Peyer's patch (tissue), 4 donors: Measurements from ENCODE around the gene TMEM9B.

Experiments
- CTCF ChIP-seq, 6 experiments: fragments of 450-650 bp in 4 of 6; fragments of 200-600 bp in 2 of 6; sonication (generic) in 1 of 6; IDR thresholded peaks; one replicate each; pipeline ENCODE4 v1.5.1; 2017 to 2019; ENCODE audit warnings: antibody characterized with exemption in 6 of 6, mild to moderate bottlenecking in 3 of 6, moderate library complexity in 1 of 6
- POLR2A ChIP-seq, 2 donors: fragments of 450-650 bp; IDR thresholded peaks; one replicate each; pipeline ENCODE4 v1.5.1; 2017; ENCODE audit warnings: antibody characterized with exemption in 2 of 2, mild to moderate bottlenecking in 2 of 2, moderate library complexity in 2 of 2

- no peak for TF ChIP-seq CTCF (IDR thresholded peaks at IDR 0.05)
- TF ChIP-seq POLR2A (IDR thresholded peaks at IDR 0.05): no peak
Observed at GRCh38 chr11:8937159-8937558, 27.1 kb downstream of the TMEM9B start.
